Measurements from ENCODE around the gene CHMP1A.
"Not testable (repeated sequence)": the region's sequence is repeated elsewhere in the genome, so short reads cannot be mapped to it uniquely, and the experiment has no call there.

Gene CHMP1A

DNA sequence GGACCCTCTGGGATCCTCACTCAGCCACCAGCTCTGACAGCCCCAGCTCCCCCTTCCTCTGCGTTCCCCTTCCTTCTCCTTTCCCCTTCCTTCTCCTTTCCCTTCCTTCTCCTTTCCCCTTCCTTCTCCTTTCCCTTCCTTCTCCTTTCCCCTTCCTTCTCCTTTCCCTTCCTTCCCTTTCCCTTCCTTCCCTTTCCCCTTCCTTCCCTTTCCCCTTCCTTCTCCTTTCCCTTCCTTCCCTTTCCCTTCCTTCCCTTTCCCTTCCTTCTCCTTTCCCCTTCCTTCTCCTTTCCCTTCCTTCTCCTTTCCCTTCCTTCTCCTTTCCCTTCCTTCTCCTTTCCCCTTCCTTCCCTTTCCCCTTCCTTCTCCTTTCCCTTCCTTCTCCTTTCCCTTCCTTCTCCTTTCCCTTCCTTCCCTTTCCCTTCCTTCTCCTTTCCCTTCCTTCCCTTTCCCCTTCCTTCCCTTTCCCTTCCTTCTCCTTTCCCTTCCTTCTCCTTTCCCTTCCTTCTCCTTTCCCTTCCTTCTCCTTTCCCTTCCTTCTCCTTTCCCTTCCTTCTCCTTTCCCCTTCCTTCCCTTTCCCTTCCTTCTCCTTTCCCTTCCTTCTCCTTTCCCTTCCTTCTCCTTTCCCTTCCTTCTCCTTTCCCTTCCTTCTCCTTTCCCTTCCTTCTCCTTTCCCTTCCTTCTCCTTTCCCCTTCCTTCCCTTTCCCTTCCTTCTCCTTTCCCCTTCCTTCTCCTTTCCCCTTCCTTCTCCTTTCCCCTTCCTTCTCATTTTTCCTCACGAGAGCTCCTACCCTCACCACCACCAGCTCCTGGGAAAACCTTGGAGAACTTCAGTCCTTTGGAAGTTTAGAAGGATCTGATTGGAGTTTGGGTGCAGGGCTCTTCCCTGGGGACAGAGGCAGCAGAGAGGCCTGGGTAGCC is 22.8 kb downstream of the CHMP1A start:
- H3K9me3 ChIP-seq (ENCODE audit: low read length); H3K4me1 ChIP-seq (ENCODE audit: insufficient read depth, low read length); H3K36me3 ChIP-seq (ENCODE audit: insufficient read depth, low read length); H3K9ac ChIP-seq (ENCODE audit: low read length); H3K27ac ChIP-seq (ENCODE audit: low read depth, low read length); H3K4me3 ChIP-seq (ENCODE audit: low read depth in 1 of 2, low read length in 2 of 2): not testable (repeated sequence)
- peaks cover 0 to 14% of the 10 kb centered on the region in 2 donors for H3K27me3 ChIP-seq (ENCODE audit: control insufficient read depth in 1 of 2, insufficient read depth in 2 of 2, low read length in 2 of 2)

DNA sequence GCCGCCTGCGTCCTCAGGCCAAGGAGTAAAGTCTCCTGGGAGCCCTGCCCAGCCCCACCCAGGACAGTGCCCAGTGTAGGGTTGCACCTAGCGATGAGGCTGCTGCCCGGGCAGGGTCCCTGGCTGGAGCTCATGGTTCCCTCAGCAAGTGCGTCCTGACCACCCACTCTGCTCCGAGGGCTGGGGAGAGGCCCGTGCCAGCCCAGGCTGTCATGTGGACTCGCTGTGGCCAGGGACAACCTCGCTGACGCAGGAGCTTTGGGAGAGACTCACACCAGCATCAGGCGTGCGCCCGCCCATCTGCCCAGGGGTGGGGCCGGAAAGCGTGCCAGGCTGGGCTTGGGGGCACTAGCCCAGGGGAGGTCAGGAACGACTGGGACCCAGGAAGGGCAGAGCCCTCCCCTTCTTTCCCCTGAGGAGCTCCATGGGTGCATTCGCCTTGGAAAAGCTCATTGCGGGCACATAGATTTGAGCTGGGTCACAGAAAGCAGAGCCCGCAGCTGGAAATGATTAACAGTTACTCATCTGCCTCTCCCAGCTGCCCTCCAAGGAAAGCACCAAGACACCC is 24.4 kb downstream of the CHMP1A start:
- no peaks in the 10 kb centered on the region for H3K4me1 ChIP-seq (ENCODE audit: insufficient read depth, low read length)
- H3K36me3 ChIP-seq (ENCODE audit: insufficient read depth, low read length) = no peaks in the 10 kb centered on the region
- no peak overlapping the region for H3K27ac ChIP-seq (ENCODE audit: low read depth, low read length)
- H3K4me3 ChIP-seq (ENCODE audit: low read depth in 1 of 2, low read length in 2 of 2) = no peak overlapping the region
- H3K9me3 ChIP-seq (ENCODE audit: low read length) = no peaks in the 10 kb centered on the region
- H3K27me3 ChIP-seq (ENCODE audit: control insufficient read depth in 1 of 2, insufficient read depth in 2 of 2, low read length in 2 of 2) = peaks cover 0 to 14% of the 10 kb centered on the region in 2 donors
- H3K9ac ChIP-seq (ENCODE audit: low read length) = no peak overlapping the region

DNA sequence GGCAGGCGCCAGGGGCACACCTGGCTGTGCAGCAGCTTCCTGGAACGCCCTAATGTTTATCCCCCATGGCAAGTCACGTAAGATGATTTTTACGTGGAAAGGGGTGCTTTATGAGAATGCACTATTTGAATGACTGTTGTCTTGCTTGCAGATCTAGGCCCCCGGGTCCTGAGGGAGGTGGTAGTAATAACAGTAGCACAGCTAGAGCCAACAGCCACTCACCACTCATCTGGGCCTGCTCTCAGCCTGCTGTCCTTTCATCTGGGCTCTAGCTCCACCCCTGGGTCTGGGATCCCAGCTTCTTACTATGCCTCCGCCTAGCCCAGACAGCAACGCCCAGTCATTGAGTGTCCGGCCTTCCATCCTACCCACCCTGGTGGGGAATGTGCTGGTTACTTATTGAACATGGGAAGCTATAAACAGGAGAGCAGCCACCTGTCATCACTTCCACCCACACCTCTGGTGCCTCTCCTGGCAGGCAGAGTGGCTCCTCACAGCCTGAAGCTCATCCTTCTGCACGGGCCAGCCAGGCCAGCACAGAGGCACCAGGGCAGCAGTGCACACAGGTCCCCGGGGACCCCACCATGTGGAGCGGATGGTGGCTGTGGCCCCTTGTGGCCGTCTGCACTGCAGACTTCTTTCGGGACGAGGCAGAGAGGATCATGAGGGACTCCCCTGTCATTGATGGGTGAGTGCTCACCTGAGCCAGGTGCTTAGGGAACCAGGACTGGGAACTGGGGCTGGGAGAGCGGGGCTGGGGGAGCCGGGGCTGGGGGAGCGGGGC is 27.5 kb downstream of the CHMP1A start:
- Histone ChIP-seq H3K36me3 (ENCODE audit: insufficient read depth, low read length) (no peaks in the 10 kb centered on the region), H3K27me3 (ENCODE audit: control insufficient read depth in 1 of 2, insufficient read depth in 2 of 2, low read length in 2 of 2) (peaks cover 0 to 14% of the 10 kb centered on the region in 2 donors), H3K27ac (ENCODE audit: low read depth, low read length) (no peak overlapping the region), H3K9ac (ENCODE audit: low read length) (no peak overlapping the region), H3K4me3 (ENCODE audit: low read depth in 1 of 2, low read length in 2 of 2) (no peak overlapping the region), H3K9me3 (ENCODE audit: low read length) (no peaks in the 10 kb centered on the region), H3K4me1 (ENCODE audit: insufficient read depth, low read length) (no peaks in the 10 kb centered on the region)

DNA sequence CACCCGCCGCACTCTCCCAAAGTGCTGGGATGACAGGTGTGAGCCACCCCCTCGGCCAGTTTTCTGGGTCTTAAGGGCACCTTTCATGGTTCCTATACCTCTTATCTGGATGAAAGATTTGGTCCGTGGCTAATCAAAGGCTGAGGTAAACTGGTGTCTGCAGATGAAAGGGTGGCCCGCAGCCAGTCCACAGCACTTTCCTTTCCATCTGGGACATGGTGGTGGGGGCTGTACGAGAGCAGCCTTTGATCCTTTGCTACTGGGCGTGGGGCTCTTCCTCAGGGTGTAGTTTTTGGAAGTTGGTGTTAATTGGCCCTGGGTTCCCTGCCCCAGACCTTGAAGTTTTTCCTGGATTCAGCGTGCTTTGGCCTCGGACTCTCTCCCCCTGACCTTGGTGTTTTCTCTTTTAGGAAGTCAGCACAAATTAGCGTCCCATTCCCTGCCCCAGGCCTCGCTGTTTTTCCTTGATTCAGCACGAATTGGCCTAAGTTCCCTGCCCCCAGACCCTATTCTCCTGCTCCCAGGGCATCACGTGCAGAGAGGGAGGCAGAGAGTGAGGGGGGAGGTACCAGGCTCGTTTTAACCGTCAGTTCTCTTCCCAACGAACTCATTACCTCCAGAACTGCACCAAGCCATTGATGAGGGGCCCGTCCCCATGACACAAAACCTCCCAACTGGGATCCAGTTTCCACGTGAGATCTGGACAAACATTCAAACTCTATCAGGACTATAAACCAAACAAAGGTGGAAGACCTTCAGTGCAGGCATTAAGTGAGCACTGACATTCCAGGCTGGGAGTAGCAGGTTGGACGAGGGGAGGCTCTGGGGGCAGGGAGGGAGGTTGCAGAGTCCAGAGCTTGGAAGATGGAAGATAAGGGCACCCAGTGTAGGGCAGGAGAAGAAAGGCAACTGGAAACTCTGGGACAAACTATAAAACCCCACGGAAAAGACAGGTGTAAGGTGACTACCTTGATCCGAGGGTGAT is 32.4 kb downstream of the CHMP1A start:
- Histone ChIP-seq H3K27ac (ENCODE audit: low read depth, low read length) (no peak overlapping the region), H3K4me1 (ENCODE audit: insufficient read depth, low read length) (no peaks in the 10 kb centered on the region), H3K36me3 (ENCODE audit: insufficient read depth, low read length) (no peaks in the 10 kb centered on the region), H3K9me3 (ENCODE audit: low read length) (no peaks in the 10 kb centered on the region), H3K4me3 (ENCODE audit: low read depth in 1 of 2, low read length in 2 of 2) (no peak overlapping the region), H3K27me3 (ENCODE audit: control insufficient read depth in 1 of 2, insufficient read depth in 2 of 2, low read length in 2 of 2) (peaks cover 6 to 19% of the 10 kb centered on the region in 2 donors), H3K9ac (ENCODE audit: low read length) (no peak overlapping the region)

DNA sequence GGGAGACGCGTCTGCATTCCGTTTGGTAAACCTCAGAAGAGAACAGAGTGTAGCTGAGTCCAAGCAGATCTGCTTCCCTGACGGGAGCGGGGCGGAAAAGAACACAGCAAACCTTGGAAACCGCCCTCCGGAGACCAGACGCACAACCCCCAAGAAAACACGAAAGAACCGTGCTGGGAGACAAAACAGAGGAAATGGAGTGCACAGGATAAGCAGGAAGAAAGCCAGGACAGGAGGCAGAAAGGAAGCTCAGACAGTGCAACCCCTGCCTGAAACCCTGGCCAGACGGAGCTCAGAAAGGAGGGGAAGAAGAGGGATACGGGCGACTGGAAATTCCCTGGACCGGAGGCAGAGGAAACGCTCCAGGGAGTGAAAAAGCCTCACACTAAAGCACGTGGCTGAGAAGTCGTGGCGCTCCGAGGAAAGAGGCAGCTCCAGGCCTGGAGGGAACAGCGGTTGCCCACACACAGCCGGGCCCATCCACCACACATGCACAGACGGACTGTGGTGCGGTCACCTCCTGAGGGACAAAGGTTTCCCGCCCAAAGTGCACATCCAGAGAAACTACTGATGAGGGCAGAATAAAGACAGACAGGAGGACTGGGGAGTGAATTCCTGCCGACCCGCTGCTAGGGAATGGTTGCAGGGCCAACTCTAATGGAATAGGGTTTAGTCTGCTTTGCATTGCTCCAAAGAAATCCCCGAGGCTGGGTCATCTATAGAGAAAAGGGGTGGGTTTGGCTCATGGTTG is 33.8 kb downstream of the CHMP1A start:
- Histone ChIP-seq H3K4me3 (ENCODE audit: low read depth in 1 of 2, low read length in 2 of 2) (no peak overlapping the region), H3K9me3 (ENCODE audit: low read length) (no peaks in the 10 kb centered on the region), H3K9ac (ENCODE audit: low read length) (no peak overlapping the region), H3K27ac (ENCODE audit: low read depth, low read length) (no peak overlapping the region), H3K36me3 (ENCODE audit: insufficient read depth, low read length) (no peaks in the 10 kb centered on the region), H3K27me3 (ENCODE audit: control insufficient read depth in 1 of 2, insufficient read depth in 2 of 2, low read length in 2 of 2) (peaks cover 6 to 22% of the 10 kb centered on the region in 2 donors), H3K4me1 (ENCODE audit: insufficient read depth, low read length) (no peaks in the 10 kb centered on the region)

DNA sequence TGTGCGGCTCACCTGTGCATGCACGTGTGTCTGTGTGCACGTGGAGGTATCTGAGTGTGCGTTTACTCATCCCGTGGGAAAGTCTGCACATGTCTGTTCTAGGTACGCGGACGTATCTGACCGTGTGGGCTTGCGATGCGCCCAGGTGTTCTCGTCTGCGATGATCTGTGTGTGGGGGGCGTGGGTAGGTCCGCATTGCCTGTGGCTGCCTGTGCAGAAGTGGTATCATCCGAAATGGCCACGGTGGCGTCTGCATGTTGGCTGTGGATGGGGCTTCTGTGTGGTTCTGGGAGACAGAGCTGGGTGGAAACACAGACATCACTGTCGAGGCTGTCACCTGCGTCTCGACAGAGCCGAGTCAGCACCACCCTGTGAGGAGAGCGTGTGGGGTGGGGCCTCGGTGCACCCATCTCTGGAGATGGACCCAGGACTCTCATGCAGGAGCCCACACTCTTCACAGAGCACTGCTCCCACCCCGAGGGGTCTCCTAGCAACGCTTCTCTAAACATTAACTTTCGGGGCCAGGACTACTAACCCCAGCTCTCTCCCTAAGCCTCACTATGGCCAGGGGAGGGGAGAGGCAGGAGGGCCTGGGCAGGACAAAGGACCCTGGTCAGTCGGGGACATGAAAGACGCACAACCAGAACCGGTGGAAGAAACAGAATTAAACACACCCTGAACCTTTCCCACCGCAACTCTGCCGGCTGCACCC is 35.7 kb downstream of the CHMP1A start:
- Histone ChIP-seq H3K9me3 (ENCODE audit: low read length) (no peaks in the 10 kb centered on the region), H3K4me1 (ENCODE audit: insufficient read depth, low read length) (no peaks in the 10 kb centered on the region), H3K4me3 (ENCODE audit: low read depth in 1 of 2, low read length in 2 of 2) (no peak overlapping the region), H3K36me3 (ENCODE audit: insufficient read depth, low read length) (no peaks in the 10 kb centered on the region), H3K27me3 (ENCODE audit: control insufficient read depth in 1 of 2, insufficient read depth in 2 of 2, low read length in 2 of 2) (peaks cover 6 to 22% of the 10 kb centered on the region in 2 donors), H3K9ac (ENCODE audit: low read length) (no peak overlapping the region), H3K27ac (ENCODE audit: low read depth, low read length) (no peak overlapping the region)

DNA sequence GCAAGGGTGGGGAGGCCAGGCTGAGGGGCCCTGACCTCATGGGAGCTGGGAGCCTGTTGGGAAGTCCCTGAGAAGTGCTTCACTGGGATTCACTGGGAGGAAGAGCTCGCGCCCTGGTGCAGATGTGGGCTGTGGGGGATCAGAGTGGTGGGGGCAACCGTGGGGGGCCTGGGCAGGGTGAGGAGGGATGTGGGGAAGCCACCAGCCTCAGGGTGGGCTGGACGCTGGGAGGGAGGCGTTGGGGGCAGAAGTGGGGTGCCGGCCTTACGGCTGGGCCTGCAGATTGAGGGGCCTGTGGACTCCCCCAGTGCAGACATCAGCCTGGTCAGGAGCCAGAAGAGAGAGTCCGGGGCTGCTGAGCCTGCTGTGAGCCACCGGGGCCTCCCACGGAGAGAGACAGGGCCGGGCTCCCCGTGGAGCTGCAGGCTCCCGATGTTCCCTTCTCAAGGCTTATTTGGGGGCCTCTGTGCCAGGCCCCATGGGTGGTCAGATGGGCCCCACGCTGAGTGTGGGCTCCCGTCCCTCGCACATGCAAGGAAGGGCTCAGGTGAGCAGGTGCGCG is 36.3 kb downstream of the CHMP1A start:
- Histone ChIP-seq H3K9ac (ENCODE audit: low read length) (no peak overlapping the region), H3K36me3 (ENCODE audit: insufficient read depth, low read length) (no peaks in the 10 kb centered on the region), H3K4me3 (ENCODE audit: low read depth in 1 of 2, low read length in 2 of 2) (no peak overlapping the region), H3K27ac (ENCODE audit: low read depth, low read length) (no peak overlapping the region), H3K9me3 (ENCODE audit: low read length) (no peaks in the 10 kb centered on the region), H3K27me3 (ENCODE audit: control insufficient read depth in 1 of 2, insufficient read depth in 2 of 2, low read length in 2 of 2) (peaks cover 6 to 28% of the 10 kb centered on the region in 2 donors), H3K4me1 (ENCODE audit: insufficient read depth, low read length) (no peaks in the 10 kb centered on the region)

DNA sequence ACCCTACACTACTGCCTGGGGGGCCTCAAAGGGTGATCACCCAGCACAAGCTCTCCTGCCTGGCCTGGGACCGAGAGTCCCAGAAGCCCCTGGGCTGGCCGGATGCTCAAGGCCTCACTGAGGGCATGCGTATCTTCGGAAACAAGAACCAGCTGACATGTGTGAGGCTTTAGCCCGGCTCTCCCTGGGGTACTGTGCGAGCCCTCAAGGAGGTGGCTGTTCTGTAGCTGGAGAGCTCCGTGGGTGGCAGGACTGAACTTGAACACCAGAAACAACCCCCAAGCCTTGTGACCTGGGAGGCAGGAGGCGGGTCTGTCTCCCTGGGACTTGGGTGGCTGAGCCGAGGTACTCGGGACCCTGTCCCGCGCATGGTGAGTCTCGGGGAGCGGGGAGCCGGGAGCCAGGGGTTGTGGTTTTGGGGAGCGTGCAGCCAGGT is 37.1 kb downstream of the CHMP1A start:
- Histone ChIP-seq H3K36me3 (ENCODE audit: insufficient read depth, low read length) (no peaks in the 10 kb centered on the region), H3K9ac (ENCODE audit: low read length) (no peak overlapping the region), H3K4me3 (ENCODE audit: low read depth in 1 of 2, low read length in 2 of 2) (no peak overlapping the region), H3K27me3 (ENCODE audit: control insufficient read depth in 1 of 2, insufficient read depth in 2 of 2, low read length in 2 of 2) (peaks cover 6 to 32% of the 10 kb centered on the region in 2 donors), H3K9me3 (ENCODE audit: low read length) (no peaks in the 10 kb centered on the region), H3K27ac (ENCODE audit: low read depth, low read length) (no peak overlapping the region), H3K4me1 (ENCODE audit: insufficient read depth, low read length) (no peaks in the 10 kb centered on the region)

DNA sequence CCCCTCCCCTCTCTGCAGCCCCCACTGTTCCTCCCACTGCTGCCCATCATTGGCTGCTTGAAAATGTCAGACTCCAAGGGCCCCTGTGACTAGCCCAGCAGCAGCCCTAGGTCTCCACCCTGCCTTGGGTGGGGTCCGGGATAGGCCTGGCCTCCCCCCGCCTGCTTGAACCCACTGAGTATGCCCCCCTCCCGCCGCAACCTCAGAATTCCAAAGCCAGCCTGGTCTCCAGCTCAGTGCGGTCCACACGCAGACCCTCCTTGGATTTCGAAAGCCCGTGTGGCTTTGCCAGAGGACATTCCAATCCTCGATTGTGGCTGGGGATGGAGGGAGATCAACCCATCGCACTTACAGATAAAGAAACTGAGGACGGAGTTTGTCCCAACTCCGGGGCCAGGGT is 37.7 kb downstream of the CHMP1A start:
- Histone ChIP-seq H3K27ac (ENCODE audit: low read depth, low read length) (no peak overlapping the region), H3K9me3 (ENCODE audit: low read length) (no peaks in the 10 kb centered on the region), H3K4me3 (ENCODE audit: low read depth in 1 of 2, low read length in 2 of 2) (no peak overlapping the region), H3K4me1 (ENCODE audit: insufficient read depth, low read length) (no peaks in the 10 kb centered on the region), H3K27me3 (ENCODE audit: control insufficient read depth in 1 of 2, insufficient read depth in 2 of 2, low read length in 2 of 2) (peaks cover 6 to 38% of the 10 kb centered on the region in 2 donors), H3K9ac (ENCODE audit: low read length) (no peak overlapping the region), H3K36me3 (ENCODE audit: insufficient read depth, low read length) (no peaks in the 10 kb centered on the region)
